ENCODE results near the gene DOCK4.

DNA sequence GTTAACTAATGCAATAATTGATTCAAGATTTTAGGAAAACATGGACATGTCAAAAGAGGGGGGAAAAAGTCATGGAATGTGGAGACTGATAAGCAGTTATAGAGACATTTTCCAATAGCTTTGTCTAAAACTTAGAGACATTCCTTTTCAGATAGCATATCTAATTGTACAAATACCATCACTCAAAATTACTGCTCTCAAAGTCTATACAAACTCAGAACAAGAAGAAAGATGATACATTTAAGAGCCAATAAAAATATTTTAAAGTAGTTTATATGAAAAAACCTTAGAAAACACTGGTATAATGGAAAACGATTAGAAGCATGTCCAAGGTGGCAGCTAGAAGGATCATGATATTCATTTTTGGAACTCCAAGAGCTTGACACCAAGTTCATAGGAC, 146.5 kb downstream of the DOCK4 start:
- TF ChIP-seq, protein P1, sequence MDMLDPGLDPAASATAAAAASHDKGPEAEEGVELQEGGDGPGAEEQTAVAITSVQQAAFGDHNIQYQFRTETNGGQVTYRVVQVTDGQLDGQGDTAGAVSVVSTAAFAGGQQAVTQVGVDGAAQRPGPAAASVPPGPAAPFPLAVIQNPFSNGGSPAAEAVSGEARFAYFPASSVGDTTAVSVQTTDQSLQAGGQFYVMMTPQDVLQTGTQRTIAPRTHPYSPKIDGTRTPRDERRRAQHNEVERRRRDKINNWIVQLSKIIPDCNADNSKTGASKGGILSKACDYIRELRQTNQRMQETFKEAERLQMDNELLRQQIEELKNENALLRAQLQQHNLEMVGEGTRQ (IDR thresholded peaks at IDR 0.05; ENCODE audit: low read length), result no peak
- TF ChIP-seq, protein P2, sequence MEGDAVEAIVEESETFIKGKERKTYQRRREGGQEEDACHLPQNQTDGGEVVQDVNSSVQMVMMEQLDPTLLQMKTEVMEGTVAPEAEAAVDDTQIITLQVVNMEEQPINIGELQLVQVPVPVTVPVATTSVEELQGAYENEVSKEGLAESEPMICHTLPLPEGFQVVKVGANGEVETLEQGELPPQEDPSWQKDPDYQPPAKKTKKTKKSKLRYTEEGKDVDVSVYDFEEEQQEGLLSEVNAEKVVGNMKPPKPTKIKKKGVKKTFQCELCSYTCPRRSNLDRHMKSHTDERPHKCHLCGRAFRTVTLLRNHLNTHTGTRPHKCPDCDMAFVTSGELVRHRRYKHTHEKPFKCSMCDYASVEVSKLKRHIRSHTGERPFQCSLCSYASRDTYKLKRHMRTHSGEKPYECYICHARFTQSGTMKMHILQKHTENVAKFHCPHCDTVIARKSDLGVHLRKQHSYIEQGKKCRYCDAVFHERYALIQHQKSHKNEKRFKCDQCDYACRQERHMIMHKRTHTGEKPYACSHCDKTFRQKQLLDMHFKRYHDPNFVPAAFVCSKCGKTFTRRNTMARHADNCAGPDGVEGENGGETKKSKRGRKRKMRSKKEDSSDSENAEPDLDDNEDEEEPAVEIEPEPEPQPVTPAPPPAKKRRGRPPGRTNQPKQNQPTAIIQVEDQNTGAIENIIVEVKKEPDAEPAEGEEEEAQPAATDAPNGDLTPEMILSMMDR (IDR thresholded peaks at IDR 0.05; ENCODE audit: control extremely low read depth in 1 of 3, insufficient read depth in 1 of 3, low read depth in 1 of 3, low read length in 3 of 3), result no peak
- TF ChIP-seq SP1 (IDR thresholded peaks at IDR 0.05; ENCODE audit: low read depth, low read length) (no peak), NRF1 (IDR thresholded peaks at IDR 0.05; ENCODE audit: low read depth, low read length) (no peak), POLR2A (IDR thresholded peaks at IDR 0.05; ENCODE audit: control extremely low read depth in 1 of 2, low read depth in 2 of 2, low read length in 2 of 2) (no peak), CTBP2 (IDR thresholded peaks at IDR 0.05; ENCODE audit: borderline replicate concordance, insufficient read depth, insufficient read length, low read length) (no peak), EZH2 (IDR thresholded peaks at IDR 0.05; ENCODE audit: low read depth, low read length, severe bottlenecking) (no peak), TAF1 (IDR thresholded peaks at IDR 0.05; ENCODE audit: low read depth, low read length) (no peak), TEAD4 (IDR thresholded peaks at IDR 0.05; ENCODE audit: low read depth, low read length) (no peak), RBBP5 (IDR thresholded peaks at IDR 0.05; ENCODE audit: borderline replicate concordance, low read depth, low read length) (no peak)
- TF ChIP-seq, protein P3, sequence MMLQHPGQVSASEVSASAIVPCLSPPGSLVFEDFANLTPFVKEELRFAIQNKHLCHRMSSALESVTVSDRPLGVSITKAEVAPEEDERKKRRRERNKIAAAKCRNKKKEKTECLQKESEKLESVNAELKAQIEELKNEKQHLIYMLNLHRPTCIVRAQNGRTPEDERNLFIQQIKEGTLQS (IDR thresholded peaks at IDR 0.05; ENCODE audit: insufficient read depth, low read depth, low read length), result no peak

Measured in H1 (cell line).